GM19328 (cell line): ENCODE results near the gene NLRC3.

Source experiments
- ATAC-seq: cut with Tn5 transposase; IDR thresholded peaks from one replicate; pipeline ENCODE4 v1.9.1; 2021; ENCODE audit warnings: mild to moderate bottlenecking, moderate library complexity; ENCODE audit not compliant: unreplicated experiment

NLRC3 gene

GRCh38 chr16:3581392-3581791 lies 4.2 kb upstream of the NLRC3 start:
- ATAC-seq = no peak

GRCh38 chr16:3580686-3581085 lies 3.5 kb upstream of the NLRC3 start:
- no peak for ATAC-seq

- ATAC-seq = no peak
Observed at GRCh38 chr16:3580251-3580651, 3.0 kb upstream of the NLRC3 start.

- ATAC-seq = no peak
Observed at GRCh38 chr16:3579776-3580175, 2.6 kb upstream of the NLRC3 start.

- peak; percentile 52 for ATAC-seq
Observed at GRCh38 chr16:3578610-3579551, 1.7 kb upstream of the NLRC3 start.

GRCh38 chr16:3578121-3578520 lies 918 bp upstream of the NLRC3 start:
- ATAC-seq = no peak

- ATAC-seq = no peak
Observed at GRCh38 chr16:3576211-3576610, 992 bp downstream of the NLRC3 start.

- no peak for ATAC-seq
Observed at GRCh38 chr16:3575491-3575890, 1.7 kb downstream of the NLRC3 start.

- no peak for ATAC-seq
Observed at GRCh38 chr16:3574195-3574594, 3.0 kb downstream of the NLRC3 start.

- no peak for ATAC-seq
Observed at GRCh38 chr16:3573146-3573815, 3.9 kb downstream of the NLRC3 start.

GRCh38 chr16:3570420-3571062 lies 6.7 kb downstream of the NLRC3 start:
- no peak for ATAC-seq

GRCh38 chr16:3569851-3570250 lies 7.4 kb downstream of the NLRC3 start:
- ATAC-seq = no peak

GRCh38 chr16:3566990-3567389 lies 10.2 kb downstream of the NLRC3 start:
- ATAC-seq = no peak

- ATAC-seq = no peak
Observed at GRCh38 chr16:3564889-3565141, 12.4 kb downstream of the NLRC3 start.

- ATAC-seq = no peak
Observed at GRCh38 chr16:3564130-3564888, 12.9 kb downstream of the NLRC3 start.

- no peak for ATAC-seq
Observed at GRCh38 chr16:3562914-3563480, 14.2 kb downstream of the NLRC3 start.

- ATAC-seq = no peak
Observed at GRCh38 chr16:3561626-3562025, 15.6 kb downstream of the NLRC3 start.

- ATAC-seq = no peak
Observed at GRCh38 chr16:3554351-3554928, 22.8 kb downstream of the NLRC3 start.

- no peak for ATAC-seq
Observed at GRCh38 chr16:3553138-3553923, 23.9 kb downstream of the NLRC3 start.
